CD8-positive, alpha-beta memory T cell (primary cell): ENCODE measurements around the gene LSM7. TPM values are rescaled to one million over a fixed set of nuclear protein-coding genes. Genes with fewer than 3 reads are reported as not detected.

Experiments used
- CTCF ChIA-PET: fragments of 350-600 bp; sonication (Branson Sonifier 250); formaldehyde crosslinking; loops from one replicate; lab custom pipeline; 2021; ENCODE audit warnings: antibody characterized with exemption; lab: Charles Lee
- POLR2A ChIA-PET: fragments of 350-600 bp; sonication (Branson Sonifier 250); formaldehyde crosslinking; loops from one replicate; lab custom pipeline; 2021; ENCODE audit warnings: antibody characterized with exemption; lab: Charles Lee
- DNase-seq, 5 donors: peaks; one replicate each; pipeline versions ENCODE4 v3.0.0 to v3.0.0-alpha.2; 2020 to 2022; ENCODE audit warnings: mixed read lengths in 1 of 5
- H3K27ac ChIP-seq: one replicate; pipeline ENCODE4 v1.7.0; 2013; ENCODE audit warnings: low read depth, mild to moderate bottlenecking, low read length, moderate library complexity
- H3K27me3 ChIP-seq: 2 replicates; pipeline ENCODE4 v1.7.0; 2013; ENCODE audit warnings: low read length, mild to moderate bottlenecking; ENCODE audit not compliant: insufficient read depth, poor library complexity, severe bottlenecking
- H3K36me3 ChIP-seq: 2 replicates; pipeline ENCODE4 v1.7.0; 2013; ENCODE audit warnings: mild to moderate bottlenecking, low read length, moderate library complexity; ENCODE audit not compliant: insufficient read depth
- H3K4me1 ChIP-seq: 2 replicates; pipeline ENCODE4 v1.7.0; 2013; ENCODE audit warnings: mild to moderate bottlenecking, low read length, moderate library complexity; ENCODE audit not compliant: insufficient read depth
- H3K4me3 ChIP-seq: 2 replicates; pipeline ENCODE4 v1.7.0; 2013; ENCODE audit warnings: mild to moderate bottlenecking, low read length
- H3K9me3 ChIP-seq: 2 replicates; pipeline ENCODE4 v1.7.0; 2013; ENCODE audit warnings: mild to moderate bottlenecking, low read length
- H3K27ac Mint-ChIP-seq, 8 donors: one replicate each; pipeline ENCODE4 v1.8.0; 2020 to 2021; ENCODE audit warnings: mixed read lengths in 8 of 8, mild to moderate bottlenecking in 6 of 8, inconsistent platforms in 3 of 8, moderate library complexity in 3 of 8
- H3K27me3 Mint-ChIP-seq, 2 donors: one replicate each; pipeline ENCODE4 v1.8.0; 2020 to 2021; ENCODE audit warnings: mixed read lengths in 2 of 2, mild to moderate bottlenecking in 1 of 2, moderate library complexity in 1 of 2
- H3K36me3 Mint-ChIP-seq, 3 donors: one replicate each; pipeline ENCODE4 v1.8.0; 2020 to 2021; ENCODE audit warnings: mixed read lengths in 3 of 3, inconsistent platforms in 1 of 3, mild to moderate bottlenecking in 1 of 3
- H3K4me1 Mint-ChIP-seq, 3 donors: one replicate each; pipeline ENCODE4 v1.8.0; 2020 to 2021; ENCODE audit warnings: mixed read lengths in 3 of 3, inconsistent platforms in 1 of 3, mild to moderate bottlenecking in 1 of 3
- H3K4me3 Mint-ChIP-seq, 7 donors: one replicate each; pipeline ENCODE4 v1.8.0; 2020 to 2021; ENCODE audit warnings: mixed read lengths in 7 of 7, mild to moderate bottlenecking in 6 of 7, moderate library complexity in 4 of 7, inconsistent platforms in 2 of 7
- H3K9me3 Mint-ChIP-seq, 5 donors: one replicate each; pipeline ENCODE4 v1.8.0; 2020 to 2022; ENCODE audit warnings: mixed read lengths in 5 of 5, mild to moderate bottlenecking in 3 of 5, moderate library complexity in 2 of 5, inconsistent platforms in 1 of 5
- polyA plus RNA-seq: library from polyadenylated mRNA; unstranded; fragments of 300-500 nt; fragmentation: Illumina TruSeq; gene quantifications from one replicate; pipeline ENCODE4 v1.2.3, GENCODE V29; 2021
- total RNA-seq, 2 experiments: library from RNA; stranded (reverse); gene quantifications; one replicate each; pipeline ENCODE4 v1.2.3, GENCODE V29; 2021

Gene LSM7
- total and polyA plus RNA-seq, 3 experiments from 2014 or later, result 162 to 168 (median 163) TPM

- Histone ChIP-seq H3K4me3 (peak overlapping the region; percentile 81), H3K36me3 (no peaks in the 10 kb centered on the region), H3K27ac (no peak overlapping the region), H3K4me1 (peaks cover 18% of the 10 kb centered on the region), H3K27me3 (no peaks in the 10 kb centered on the region), H3K9me3 (no peaks in the 10 kb centered on the region)
- ChIA-PET POLR2A (interaction anchor here (1.0 kb wide), 1 partner anchor 9 kb away, joined by 3 read pairs; the partner anchor contains the start of gene PEAK3), CTCF (interaction anchor here (1.2 to 1.3 kb wide), 3 partner anchors 17 to 24 kb away, joined by 3 to 5 read pairs (median 5); no protein-coding TSS in a partner anchor)
- H3K36me3 Mint-ChIP-seq, result peaks cover 0 to 20% (median 2%) of the 10 kb centered on the region in 3 donors
- peaks cover 16 to 44% (median 24%) of the 10 kb centered on the region in 3 donors for H3K4me1 Mint-ChIP-seq
- peaks cover 0 to 12% of the 10 kb centered on the region in 2 donors for H3K27me3 Mint-ChIP-seq
- no peak for DNase-seq
- no peak overlapping the region for H3K27ac Mint-ChIP-seq
- H3K9me3 Mint-ChIP-seq, result no peaks in the 10 kb centered on the region
- H3K4me3 Mint-ChIP-seq, result peak overlapping the region in 4 of 7 donors; percentile 63 to 81 (median 77)
These were observed 37.1 kb downstream of the LSM7 start for GRCh38 chr19:2291185-2291751.

GRCh38 chr19:2290441-2291184 is 37.8 kb downstream of the LSM7 start:
- H3K4me3 Mint-ChIP-seq, result peak overlapping the region; percentile 63 to 81 (median 74)
- H3K36me3 Mint-ChIP-seq, result peaks cover 0 to 20% (median 2%) of the 10 kb centered on the region in 3 donors
- peak overlapping the region; percentile 81 for H3K4me3 ChIP-seq
- ChIA-PET POLR2A (interaction anchor here (0.5 to 1.0 kb wide), 2 partner anchors 9 to 304 kb away, joined by 3 to 5 read pairs; partner anchors contain the start of gene PEAK3), CTCF (interaction anchor here (1.3 kb wide), 1 partner anchor 25 kb away, joined by 3 read pairs; no protein-coding TSS in a partner anchor)
- DNase-seq, result peak in 2 of 5 donors; percentile 34 to 43
- H3K9me3 ChIP-seq, result no peaks in the 10 kb centered on the region
- peaks cover 18% of the 10 kb centered on the region for H3K4me1 ChIP-seq
- H3K27me3 ChIP-seq, result no peaks in the 10 kb centered on the region
- H3K36me3 ChIP-seq, result no peaks in the 10 kb centered on the region
- peaks cover 16 to 44% (median 24%) of the 10 kb centered on the region in 3 donors for H3K4me1 Mint-ChIP-seq
- peaks cover 0 to 12% of the 10 kb centered on the region in 2 donors for H3K27me3 Mint-ChIP-seq
- peak overlapping the region; percentile 36 for H3K27ac ChIP-seq
- H3K27ac Mint-ChIP-seq, result peak overlapping the region in 2 of 8 donors; percentile 22 to 59
- no peaks in the 10 kb centered on the region for H3K9me3 Mint-ChIP-seq

GRCh38 chr19:2289714-2290435 is 38.5 kb downstream of the LSM7 start:
- H3K4me1 Mint-ChIP-seq, result peaks cover 16 to 41% (median 21%) of the 10 kb centered on the region in 3 donors
- H3K4me3 Mint-ChIP-seq, result peak overlapping the region; percentile 86 to 95 (median 89)
- Histone ChIP-seq H3K4me1 (peaks cover 18% of the 10 kb centered on the region), H3K4me3 (peak overlapping the region; percentile 81), H3K27me3 (no peaks in the 10 kb centered on the region), H3K36me3 (no peaks in the 10 kb centered on the region), H3K9me3 (no peaks in the 10 kb centered on the region), H3K27ac (peak overlapping the region; percentile 36)
- peaks cover 0 to 16% (median 0%) of the 10 kb centered on the region in 3 donors for H3K36me3 Mint-ChIP-seq
- CTCF ChIA-PET, result interaction anchor here (1.5 to 2.9 kb wide), 4 partner anchors 11 to 25 kb away, joined by 4 to 33 read pairs (median 6); no protein-coding TSS in a partner anchor
- H3K27me3 Mint-ChIP-seq, result peaks cover 0 to 12% of the 10 kb centered on the region in 2 donors
- peak overlapping the region in 6 of 8 donors; percentile 58 to 83 (median 73) for H3K27ac Mint-ChIP-seq
- peak in 3 of 5 donors; percentile 59 to 79 (median 68) for DNase-seq
- H3K9me3 Mint-ChIP-seq, result no peaks in the 10 kb centered on the region
- POLR2A ChIA-PET, result interaction anchor here (0.6 to 1.8 kb wide), 9 partner anchors 8 to 54 kb away, joined by 3 to 11 read pairs (median 5); partner anchors contain the start of gene PEAK3

- Mint-ChIP-seq H3K27ac (peak overlapping the region; percentile 59 to 88 (median 79)), H3K4me1 (peaks cover 16 to 40% (median 20%) of the 10 kb centered on the region in 3 donors)
- POLR2A ChIA-PET, result interaction anchor here (0.6 to 1.8 kb wide), 8 partner anchors 13 to 53 kb away, joined by 3 to 11 read pairs (median 5); no protein-coding TSS in a partner anchor
These were observed 39.3 kb downstream of the LSM7 start for GRCh38 chr19:2288818-2289713.

GRCh38 chr19:2288338-2288817 is 40.0 kb downstream of the LSM7 start:
- DNase-seq, result no peak
- Histone ChIP-seq H3K4me1 (peaks cover 18% of the 10 kb centered on the region), H3K4me3 (no peak overlapping the region), H3K9me3 (no peaks in the 10 kb centered on the region), H3K36me3 (no peaks in the 10 kb centered on the region), H3K27me3 (no peaks in the 10 kb centered on the region), H3K27ac (no peak overlapping the region)
- ChIA-PET POLR2A (interaction anchor here (1.2 to 1.8 kb wide), 4 partner anchors 12 to 35 kb away, joined by 4 to 11 read pairs (median 8); no protein-coding TSS in a partner anchor), CTCF (interaction anchor here (0.9 to 2.9 kb wide), 7 partner anchors 10 to 29 kb away, joined by 3 to 33 read pairs (median 5); no protein-coding TSS in a partner anchor)
- Mint-ChIP-seq H3K27ac (peak overlapping the region in 5 of 8 donors; percentile 36 to 85 (median 64)), H3K36me3 (peaks cover 0 to 12% (median 0%) of the 10 kb centered on the region in 3 donors), H3K27me3 (peaks cover 0 to 8% of the 10 kb centered on the region in 2 donors), H3K4me3 (peak overlapping the region in 6 of 7 donors; percentile 82 to 90 (median 87)), H3K4me1 (peaks cover 16 to 35% (median 17%) of the 10 kb centered on the region in 3 donors), H3K9me3 (no peaks in the 10 kb centered on the region)

More at GRCh38 chr19:2288818-2289713, 39.3 kb downstream of the LSM7 start:
- CTCF ChIA-PET, result interaction anchor here (0.9 to 2.9 kb wide), 7 partner anchors 11 to 30 kb away, joined by 3 to 33 read pairs (median 5); no protein-coding TSS in a partner anchor
- Mint-ChIP-seq H3K9me3 (no peaks in the 10 kb centered on the region), H3K36me3 (peaks cover 0 to 16% (median 0%) of the 10 kb centered on the region in 3 donors), H3K27me3 (peaks cover 0 to 12% of the 10 kb centered on the region in 2 donors), H3K4me3 (peak overlapping the region; percentile 86 to 95 (median 89))
- Histone ChIP-seq H3K4me3 (peak overlapping the region; percentile 81), H3K4me1 (peaks cover 18% of the 10 kb centered on the region), H3K27ac (peak overlapping the region; percentile 36), H3K27me3 (no peaks in the 10 kb centered on the region), H3K36me3 (no peaks in the 10 kb centered on the region), H3K9me3 (no peaks in the 10 kb centered on the region)
- DNase-seq, result no peak

- CTCF ChIA-PET, result interaction anchor here (1.2 to 2.9 kb wide), 4 partner anchors 9 to 26 kb away, joined by 3 to 33 read pairs (median 5); no protein-coding TSS in a partner anchor
These were observed 40.6 kb downstream of the LSM7 start for GRCh38 chr19:2287585-2288337.

More at GRCh38 chr19:2287585-2288337, 40.6 kb downstream of the LSM7 start:
- no peaks in the 10 kb centered on the region for H3K9me3 ChIP-seq
- H3K4me3 Mint-ChIP-seq, result peak overlapping the region in 1 of 7 donors; percentile 56
- POLR2A ChIA-PET, result interaction anchor here (0.6 to 1.5 kb wide), 5 partner anchors 10 to 102 kb away, joined by 3 to 9 read pairs (median 3); no protein-coding TSS in a partner anchor
- peaks cover 20 to 36% (median 21%) of the 10 kb centered on the region in 3 donors for H3K4me1 Mint-ChIP-seq
- H3K4me1 ChIP-seq, result peaks cover 19% of the 10 kb centered on the region
- H3K27ac ChIP-seq, result no peak overlapping the region
- no peak for DNase-seq
- H3K27ac Mint-ChIP-seq, result peak overlapping the region in 3 of 8 donors; percentile 55 to 85 (median 77)
- H3K4me3 ChIP-seq, result no peak overlapping the region
- no peaks in the 10 kb centered on the region for H3K27me3 ChIP-seq
- H3K9me3 Mint-ChIP-seq, result no peaks in the 10 kb centered on the region
- peaks cover 0 to 10% (median 0%) of the 10 kb centered on the region in 3 donors for H3K36me3 Mint-ChIP-seq
- no peaks in the 10 kb centered on the region for H3K36me3 ChIP-seq
- H3K27me3 Mint-ChIP-seq, result peaks cover 0 to 8% of the 10 kb centered on the region in 2 donors
